ENCODE results near the gene ONECUT3.

ONECUT3 gene

DNA sequence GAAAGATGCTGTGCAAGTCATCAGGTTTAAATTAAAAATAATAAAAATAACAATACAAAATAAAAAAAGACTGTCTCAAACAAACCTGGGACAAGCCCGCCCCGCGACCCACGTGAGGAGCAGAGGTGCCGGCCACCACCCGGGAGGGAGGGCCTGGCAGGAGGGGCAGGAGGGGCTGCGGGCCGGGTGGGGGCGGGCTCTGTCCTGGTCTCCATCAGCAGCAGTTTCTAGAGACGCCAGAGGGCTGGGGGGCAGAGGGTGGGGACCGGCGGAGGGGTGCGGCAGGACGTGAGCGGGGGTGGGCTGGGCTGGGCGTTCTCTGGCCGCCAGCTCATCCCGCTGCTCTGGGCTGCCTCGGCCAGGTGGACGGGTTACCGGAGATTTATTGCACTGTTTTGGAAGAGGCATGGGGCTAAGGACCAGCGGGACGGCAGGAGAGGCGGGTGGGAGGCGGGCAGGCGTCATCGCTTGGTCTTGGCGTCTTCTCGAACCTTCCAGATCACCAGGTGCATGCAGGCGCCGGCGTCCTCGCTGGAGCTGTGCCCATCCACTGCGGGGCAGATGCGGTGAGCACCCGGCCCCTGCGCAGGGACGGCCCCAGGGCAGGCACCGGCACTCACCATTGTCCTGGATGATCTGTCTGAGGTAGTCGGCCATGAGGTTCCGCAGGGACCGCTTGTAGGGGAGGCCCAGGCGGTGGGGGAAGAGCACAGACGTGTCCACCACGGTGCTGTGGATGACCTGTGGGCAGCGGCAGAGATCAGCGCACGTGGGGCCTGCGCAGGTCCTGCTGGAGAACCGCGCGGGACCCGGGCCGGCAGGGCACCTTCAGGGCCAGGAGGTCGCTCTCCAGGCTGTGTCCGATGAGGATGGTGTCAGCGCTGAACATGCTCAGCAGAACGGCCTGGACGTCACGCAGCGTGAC, 62.6 kb downstream of the ONECUT3 start:
- no peak for DNase-seq
- TF ChIP-seq EZH2 (optimal IDR thresholded peaks at IDR 0.05; ENCODE audit: low read depth, low read length): no peak
- TF ChIP-seq, protein P1, sequence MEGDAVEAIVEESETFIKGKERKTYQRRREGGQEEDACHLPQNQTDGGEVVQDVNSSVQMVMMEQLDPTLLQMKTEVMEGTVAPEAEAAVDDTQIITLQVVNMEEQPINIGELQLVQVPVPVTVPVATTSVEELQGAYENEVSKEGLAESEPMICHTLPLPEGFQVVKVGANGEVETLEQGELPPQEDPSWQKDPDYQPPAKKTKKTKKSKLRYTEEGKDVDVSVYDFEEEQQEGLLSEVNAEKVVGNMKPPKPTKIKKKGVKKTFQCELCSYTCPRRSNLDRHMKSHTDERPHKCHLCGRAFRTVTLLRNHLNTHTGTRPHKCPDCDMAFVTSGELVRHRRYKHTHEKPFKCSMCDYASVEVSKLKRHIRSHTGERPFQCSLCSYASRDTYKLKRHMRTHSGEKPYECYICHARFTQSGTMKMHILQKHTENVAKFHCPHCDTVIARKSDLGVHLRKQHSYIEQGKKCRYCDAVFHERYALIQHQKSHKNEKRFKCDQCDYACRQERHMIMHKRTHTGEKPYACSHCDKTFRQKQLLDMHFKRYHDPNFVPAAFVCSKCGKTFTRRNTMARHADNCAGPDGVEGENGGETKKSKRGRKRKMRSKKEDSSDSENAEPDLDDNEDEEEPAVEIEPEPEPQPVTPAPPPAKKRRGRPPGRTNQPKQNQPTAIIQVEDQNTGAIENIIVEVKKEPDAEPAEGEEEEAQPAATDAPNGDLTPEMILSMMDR (IDR thresholded peaks at IDR 0.05; ENCODE audit: low read length): no peak
- no peak for TF ChIP-seq EZH2phosphoT487 (IDR thresholded peaks at IDR 0.05; ENCODE audit: low read length)
- H3K9ac ChIP-seq (ENCODE audit: low read length): no peak overlapping the region
- no peaks in the 10 kb centered on the region; the same call in 1 of the 2 replicates for H3F3A ChIP-seq (ENCODE audit: insufficient read depth, low read length)
- no peak overlapping the region for H3K27ac ChIP-seq (ENCODE audit: low read length)
- H3K4me1 ChIP-seq (ENCODE audit: low read length): peaks cover 7% of the 10 kb centered on the region
- no peaks in the 10 kb centered on the region for H4K20me1 ChIP-seq (ENCODE audit: insufficient read depth, low read length)
- no peak overlapping the region for H3K4me2 ChIP-seq (ENCODE audit: low read depth, low read length)
- no peaks in the 10 kb centered on the region for H3K79me2 ChIP-seq (ENCODE audit: low read length)
- H3K27me3 ChIP-seq (replicated peaks; ENCODE audit: insufficient read depth, low read length): peaks cover 12% of the 10 kb centered on the region
- H3K9me3 ChIP-seq (replicated peaks; ENCODE audit: insufficient read depth, low read length): no peaks in the 10 kb centered on the region
- no peak overlapping the region for H3K4me3 ChIP-seq (ENCODE audit: low read length)
- no peak overlapping the region for H2AFZ ChIP-seq (ENCODE audit: low read length)
- H3K9me2 ChIP-seq (replicated peaks; ENCODE audit: insufficient read depth, low read length): no peaks in the 10 kb centered on the region
- peaks cover 10% of the 10 kb centered on the region for H3K36me3 ChIP-seq (replicated peaks; ENCODE audit: insufficient read depth, low read length)

DNA sequence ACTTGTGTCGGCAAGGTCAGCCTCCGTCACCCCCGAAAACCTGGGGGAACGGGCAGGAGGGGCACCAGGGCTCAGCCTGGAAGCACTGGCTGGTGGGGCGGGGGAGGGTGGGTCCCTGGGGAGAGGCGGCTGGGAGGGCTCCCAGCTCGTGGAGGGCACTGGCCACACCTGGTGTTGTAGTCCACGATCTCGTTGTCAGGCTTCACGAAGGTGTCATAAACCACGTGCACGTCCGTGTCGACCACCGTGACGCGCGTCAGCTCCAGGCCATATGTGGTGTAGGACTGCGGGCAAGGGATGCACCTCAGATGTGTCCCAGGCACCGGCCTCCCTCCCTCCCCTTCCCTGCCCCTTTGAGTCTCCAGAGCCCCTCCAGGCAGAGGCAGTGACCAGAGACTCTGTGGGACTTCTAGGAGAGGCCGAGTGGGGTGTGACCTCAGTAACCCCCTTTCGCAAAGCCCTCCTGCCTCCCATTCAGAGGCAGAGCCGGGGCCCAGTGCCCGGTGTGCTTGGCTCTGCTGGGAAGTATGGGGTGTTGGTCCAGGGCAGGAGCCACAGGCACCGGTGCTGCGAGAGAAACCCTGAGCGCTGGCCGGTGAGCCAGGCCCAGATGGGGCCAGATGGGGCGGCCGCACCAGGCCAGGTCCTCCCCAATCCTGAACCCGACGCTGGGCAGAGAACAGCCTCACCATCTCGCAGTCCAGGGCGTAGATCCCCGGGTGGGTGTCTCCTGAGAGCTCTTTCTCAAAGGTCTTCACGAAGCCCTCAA, 63.4 kb downstream of the ONECUT3 start:
- Histone ChIP-seq H3K4me3 (ENCODE audit: low read length) (no peak overlapping the region), H3K4me2 (ENCODE audit: low read depth, low read length) (no peak overlapping the region), H3K36me3 (replicated peaks; ENCODE audit: insufficient read depth, low read length) (peaks cover 10% of the 10 kb centered on the region), H3K4me1 (ENCODE audit: low read length) (peaks cover 7% of the 10 kb centered on the region), H3K9me2 (replicated peaks; ENCODE audit: insufficient read depth, low read length) (no peaks in the 10 kb centered on the region), H3K27me3 (replicated peaks; ENCODE audit: insufficient read depth, low read length) (peaks cover 4% of the 10 kb centered on the region), H3K9me3 (replicated peaks; ENCODE audit: insufficient read depth, low read length) (no peaks in the 10 kb centered on the region), H3K9ac (ENCODE audit: low read length) (no peak overlapping the region), H3K79me2 (ENCODE audit: low read length) (no peaks in the 10 kb centered on the region), H3K27ac (ENCODE audit: low read length) (no peak overlapping the region), H4K20me1 (ENCODE audit: insufficient read depth, low read length) (no peaks in the 10 kb centered on the region), H2AFZ (ENCODE audit: low read length) (no peak overlapping the region), H3F3A (ENCODE audit: insufficient read depth, low read length) (no peaks in the 10 kb centered on the region; the same call in 1 of the 2 replicates)
- TF ChIP-seq EZH2 (optimal IDR thresholded peaks at IDR 0.05; ENCODE audit: low read depth, low read length) (no peak), EZH2phosphoT487 (IDR thresholded peaks at IDR 0.05; ENCODE audit: low read length) (no peak)
- TF ChIP-seq, protein P1 (IDR thresholded peaks at IDR 0.05; ENCODE audit: low read length): no peak
- DNase-seq: no peak

DNA sequence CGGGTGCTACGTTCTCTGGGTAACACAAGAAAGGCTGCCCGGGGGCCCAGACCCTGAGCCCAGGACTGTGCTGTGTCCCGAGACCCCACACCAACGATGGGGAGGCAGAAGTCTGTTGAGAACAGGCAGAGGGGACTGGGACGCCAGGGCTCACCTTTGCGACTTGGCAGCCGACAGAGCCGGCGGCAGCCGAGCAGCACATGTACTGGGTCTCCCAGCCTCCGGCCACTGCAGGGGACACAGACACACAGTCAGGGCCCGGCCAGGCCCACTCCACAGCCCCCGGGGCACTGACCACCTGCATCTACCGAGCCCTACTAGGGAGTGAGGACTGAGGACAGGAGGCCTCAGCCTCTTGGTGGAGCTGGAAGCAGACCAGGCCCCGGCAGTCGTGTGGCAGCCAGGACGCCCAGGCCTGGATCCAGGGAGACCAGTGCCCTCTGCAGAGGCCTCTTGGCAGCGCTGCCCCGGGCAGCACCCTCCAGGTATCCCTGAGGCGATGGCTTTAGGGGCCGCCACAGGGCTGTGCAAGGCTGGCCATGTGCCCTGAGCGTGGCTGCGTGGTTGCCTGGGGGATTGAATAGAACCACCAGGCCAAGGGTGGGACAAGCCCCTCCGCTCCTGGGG, 64.4 kb downstream of the ONECUT3 start:
- no peaks in the 10 kb centered on the region for H3K27me3 ChIP-seq (replicated peaks; ENCODE audit: insufficient read depth, low read length)
- no peak overlapping the region for H3K4me2 ChIP-seq (ENCODE audit: low read depth, low read length)
- no peak overlapping the region for H2AFZ ChIP-seq (ENCODE audit: low read length)
- H3K4me3 ChIP-seq (ENCODE audit: low read length): no peak overlapping the region
- H4K20me1 ChIP-seq (ENCODE audit: insufficient read depth, low read length): no peaks in the 10 kb centered on the region
- H3K9ac ChIP-seq (ENCODE audit: low read length): no peak overlapping the region
- H3K79me2 ChIP-seq (ENCODE audit: low read length): peaks cover under 1% of the 10 kb centered on the region; the same call in 1 of the 2 replicates
- H3K9me2 ChIP-seq (replicated peaks; ENCODE audit: insufficient read depth, low read length): no peaks in the 10 kb centered on the region
- peaks cover 7% of the 10 kb centered on the region for H3K4me1 ChIP-seq (ENCODE audit: low read length)
- H3K27ac ChIP-seq (ENCODE audit: low read length): no peak overlapping the region
- TF ChIP-seq EZH2phosphoT487 (IDR thresholded peaks at IDR 0.05; ENCODE audit: low read length) (no peak), EZH2 (optimal IDR thresholded peaks at IDR 0.05; ENCODE audit: low read depth, low read length) (no peak)
- TF ChIP-seq, protein P1 (IDR thresholded peaks at IDR 0.05; ENCODE audit: low read length): no peak
- H3K36me3 ChIP-seq (replicated peaks; ENCODE audit: insufficient read depth, low read length): peaks cover 10% of the 10 kb centered on the region
- no peaks in the 10 kb centered on the region; the same call in 1 of the 2 replicates for H3F3A ChIP-seq (ENCODE audit: insufficient read depth, low read length)
- H3K9me3 ChIP-seq (replicated peaks; ENCODE audit: insufficient read depth, low read length): no peaks in the 10 kb centered on the region
- no peak for DNase-seq
